Testis (tissue), 3 donors: ENCODE results near the gene ZBTB46. TPM values are rescaled to one million over a fixed set of nuclear protein-coding genes. Genes with fewer than 3 reads are reported as not detected.

Source experiments
- DNase-seq: peaks from one replicate; pipeline ENCODE4 v3.0.0-alpha.2; 2019
- H3K27ac ChIP-seq, 2 donors: fragments of 200-600 bp; sonication (generic); one replicate each; pipeline ENCODE4 v1.5.1; 2019
- H3K27me3 ChIP-seq: fragments of 200-600 bp; sonication (generic); one replicate; pipeline ENCODE4 v1.5.1; 2019
- H3K36me3 ChIP-seq: fragments of 200-600 bp; sonication (generic); one replicate; pipeline ENCODE4 v1.5.1; 2017; ENCODE audit warnings: low read depth; ENCODE audit errors: missing control alignments
- H3K4me1 ChIP-seq: fragments of 200-600 bp; sonication (generic); one replicate; pipeline ENCODE4 v1.5.1; 2019
- H3K4me3 ChIP-seq, 2 donors: fragments of 200-600 bp; sonication (generic); one replicate each; pipeline ENCODE4 v1.5.1; 2017 to 2019
- H3K9me3 ChIP-seq: fragments of 200-600 bp; sonication (generic); one replicate; pipeline ENCODE4 v1.5.1; 2017
- CTCF ChIP-seq, 3 experiments: fragments of 450-650 bp in 2 of 3; fragments of 200-600 bp in 1 of 3; sonication (generic) in 1 of 3; IDR thresholded peaks; one replicate each; pipeline ENCODE4 v1.5.1; 2016 to 2019; ENCODE audit warnings: antibody characterized with exemption in 3 of 3, mild to moderate bottlenecking in 2 of 3, moderate library complexity in 1 of 3
- POLR2A ChIP-seq: fragments of 450-650 bp; IDR thresholded peaks from one replicate; pipeline ENCODE4 v1.6.1; 2017; ENCODE audit warnings: antibody characterized with exemption, mild to moderate bottlenecking, moderate library complexity
- WGBS, 2 donors: methylation state at CpG; one replicate each; pipeline ENCODE4 v1.1.5; 2018; 5-methylcytosine and 5-hydroxymethylcytosine counted together
- intact Hi-C: fragments of 100-400 bp; cut with DNase I; formaldehyde crosslinking; loops from one replicate; pipeline ENCODE4 v1.15.1; 2023; ENCODE audit warnings: low total_unique reads
- polyA plus RNA-seq: library from polyadenylated mRNA; stranded (reverse); fragments of 350-450 nt; fragmentation: Illumina TruSeq; extraction: RNeasy Lipid Tissue Mini Kit (QIAGEN cat#74804); gene quantifications from one replicate; pipeline ENCODE4 v1.2.3, GENCODE V29; 2014; ENCODE audit warnings: low read depth, low replicate concordance; ENCODE audit not compliant: insufficient read depth
- total RNA-seq, 2 donors: library from RNA; depleted of rRNA; stranded (reverse); fragments of >200 nt; gene quantifications; one replicate each; pipeline ENCODE4 v1.2.3, GENCODE V29; 2016

Gene ZBTB46
- total and polyA plus RNA-seq, 3 donors from 2014 or later: 5.2 to 15.4 (median 12.5) TPM

- no peak for DNase-seq
- Histone ChIP-seq H3K9me3 (no peaks in the 10 kb centered on the region), H3K27me3 (no peaks in the 10 kb centered on the region), H3K4me3 (no peak overlapping the region), H3K27ac (peak overlapping the region; percentile 39 to 79), H3K4me1 (peaks cover 13% of the 10 kb centered on the region), H3K36me3 (no peaks in the 10 kb centered on the region)
- TF ChIP-seq CTCF (IDR thresholded peaks at IDR 0.05): no peak
- TF ChIP-seq POLR2A: no peak
- intact Hi-C loops: no loop called here
- 82 to 84% methylated on average over 10 to 20 of the region's 20 CpGs for WGBS, 2 donors
Observed at GRCh38 chr20:63792866-63793265, 38.2 kb downstream of the ZBTB46 start.

- H3K27ac ChIP-seq: peak overlapping the region; percentile 61 to 79
- peak; percentile 67 for DNase-seq
- H3K4me1 ChIP-seq: peaks cover 25% of the 10 kb centered on the region
- TF ChIP-seq CTCF (IDR thresholded peaks at IDR 0.05) (no peak), POLR2A (no peak)
- no peaks in the 10 kb centered on the region for H3K36me3 ChIP-seq
- H3K9me3 ChIP-seq: no peaks in the 10 kb centered on the region
- H3K27me3 ChIP-seq: no peaks in the 10 kb centered on the region
- 35 to 44% methylated on average over 20 to 23 of the region's 23 CpGs for WGBS, 2 donors
- no peak overlapping the region for H3K4me3 ChIP-seq
- intact Hi-C loops: no loop called here
Observed at GRCh38 chr20:63791497-63792156, 39.4 kb downstream of the ZBTB46 start.

GRCh38 chr20:63790572-63791168 is 40.4 kb downstream of the ZBTB46 start:
- DNase-seq: no peak
- no peaks in the 10 kb centered on the region for H3K9me3 ChIP-seq
- TF ChIP-seq POLR2A: no peak
- no peak for TF ChIP-seq CTCF (IDR thresholded peaks at IDR 0.05)
- H3K4me1 ChIP-seq: peaks cover 33% of the 10 kb centered on the region
- peak overlapping the region in 1 of 2 donors; percentile 79 for H3K27ac ChIP-seq
- no peaks in the 10 kb centered on the region for H3K27me3 ChIP-seq
- no peaks in the 10 kb centered on the region for H3K36me3 ChIP-seq
- H3K4me3 ChIP-seq: no peak overlapping the region
- 86 to 92% methylated on average over 26 to 37 of the region's 37 CpGs for WGBS, 2 donors
- intact Hi-C loops: no loop called here

GRCh38 chr20:63789836-63790571 is 41.1 kb downstream of the ZBTB46 start:
- Histone ChIP-seq H3K4me3 (no peak overlapping the region), H3K36me3 (no peaks in the 10 kb centered on the region), H3K4me1 (peaks cover 39% of the 10 kb centered on the region), H3K27ac (peak overlapping the region in 1 of 2 donors; percentile 24), H3K27me3 (no peaks in the 10 kb centered on the region), H3K9me3 (no peaks in the 10 kb centered on the region)
- TF ChIP-seq POLR2A: no peak
- no peak for DNase-seq
- intact Hi-C loops: loop anchor here (5.0 kb wide), 1 partner anchor 67 kb away; no protein-coding TSS in a partner anchor
- WGBS, 2 donors: 85 to 92% methylated on average over 36 to 57 of the region's 57 CpGs

- TF ChIP-seq POLR2A: no peak
- 51 to 56% methylated on average over 12 to 16 of the region's 16 CpGs for WGBS, 2 donors
- H3K9me3 ChIP-seq: no peaks in the 10 kb centered on the region
- no peaks in the 10 kb centered on the region for H3K27me3 ChIP-seq
- no peak overlapping the region for H3K27ac ChIP-seq
- no peak for DNase-seq
- H3K4me3 ChIP-seq: no peak overlapping the region
- intact Hi-C loops: loop anchor here (5.0 kb wide), 1 partner anchor 70 kb away; no protein-coding TSS in a partner anchor
- H3K36me3 ChIP-seq: no peaks in the 10 kb centered on the region
- peaks cover 45% of the 10 kb centered on the region for H3K4me1 ChIP-seq
Observed at GRCh38 chr20:63787749-63788148, 43.3 kb downstream of the ZBTB46 start.
